Fibroblast of upper back skin (primary cell): ENCODE data around the gene FTCD.

Source experiments
- DNase-seq: peaks from one replicate; pipeline ENCODE4 v3.0.0-alpha.2; 2013

FTCD gene

GRCh38 chr21:46089285-46089684 lies 66.1 kb downstream of the FTCD start:
- DNase-seq, result no peak

- DNase-seq, result no peak
Observed at GRCh38 chr21:46088189-46088588, 67.2 kb downstream of the FTCD start.

GRCh38 chr21:46087641-46088040 lies 67.7 kb downstream of the FTCD start:
- peak; percentile 80 for DNase-seq
